D721Med (cell line): ENCODE results near the gene KDM1B.

Experiments
- DNase-seq: peaks from one replicate; pipeline ENCODE4 v3.0.0; 2011; ENCODE audit warnings: low spot score; ENCODE audit not compliant: insufficient read length
- FAIRE-seq: peaks from 2 replicates; lab custom pipeline; 2011; peaks lifted over from hg19 to GRCh38; lab: Jason Lieb, UNC
- CTCF ChIP-seq: IDR thresholded peaks from 2 replicates; pipeline ENCODE4 v1.5.1; 2012; ENCODE audit warnings: mild to moderate bottlenecking, control low read depth; ENCODE audit not compliant: insufficient read depth; ENCODE audit errors: missing control alignments

Gene KDM1B

GRCh38 chr6:18177286-18177965 is 22.2 kb downstream of the KDM1B start:
- no peak for TF ChIP-seq CTCF
- DNase-seq (no peak), FAIRE-seq (no peak)

- FAIRE-seq (no peak), DNase-seq (no peak)
- TF ChIP-seq CTCF = no peak
Measured at GRCh38 chr6:18178960-18179615, 23.9 kb downstream of the KDM1B start.

GRCh38 chr6:18179770-18180356 is 24.6 kb downstream of the KDM1B start:
- TF ChIP-seq CTCF = no peak
- no peak for DNase-seq
- no peak for FAIRE-seq

- FAIRE-seq (no peak), DNase-seq (no peak)
- TF ChIP-seq CTCF = no peak
Measured at GRCh38 chr6:18182568-18182967, 27.3 kb downstream of the KDM1B start.

GRCh38 chr6:18183766-18184165 is 28.5 kb downstream of the KDM1B start:
- DNase-seq = no peak
- FAIRE-seq = no peak
- no peak for TF ChIP-seq CTCF

- TF ChIP-seq CTCF = no peak
- no peak for DNase-seq
- no peak for FAIRE-seq
Measured at GRCh38 chr6:18185624-18186023, 30.4 kb downstream of the KDM1B start.

GRCh38 chr6:18186033-18186432 is 30.8 kb downstream of the KDM1B start:
- TF ChIP-seq CTCF = no peak
- no peak for DNase-seq
- FAIRE-seq = no peak
